Measurements from ENCODE around the gene MTMR11.

- TF ChIP-seq CTCF (IDR thresholded peaks at IDR 0.05; ENCODE audit: poor library complexity) (no peak), EZH2 (IDR thresholded peaks at IDR 0.05; ENCODE audit: borderline replicate concordance) (no peak), EZH2phosphoT487 (IDR thresholded peaks at IDR 0.05; ENCODE audit: low read depth, severe bottlenecking, unreplicated experiment) (no peak)
Measured at GRCh38 chr1:149899460-149900284, 37.0 kb downstream of the MTMR11 start, which contains the start of gene BOLA1.
